Fibroblast of lung (primary cell): ENCODE data around the gene NPHP1. TPM values are rescaled to one million over a fixed set of nuclear protein-coding genes. Genes with fewer than 3 reads are reported as not detected.

Experiments used
- DNase-seq, 2 donors: peaks; one replicate each; pipeline versions ENCODE4 v3.0.0 to v3.0.0-alpha.2; 2010; ENCODE audit warnings: low read depth in 2 of 2
- H2AFZ ChIP-seq: 2 replicates; pipeline ENCODE4 v1.5.1; 2012; ENCODE audit warnings: low read length, control low read depth, inconsistent platforms
- H3K27ac ChIP-seq: 2 replicates; pipeline ENCODE4 v1.5.1; 2011; ENCODE audit warnings: low read length, control low read depth; ENCODE audit not compliant: insufficient read depth
- H3K27me3 ChIP-seq: 2 replicates; pipeline ENCODE4 v1.5.1; 2011; ENCODE audit warnings: mild to moderate bottlenecking, low read length; ENCODE audit not compliant: control insufficient read depth, insufficient read depth
- H3K36me3 ChIP-seq: 2 replicates; pipeline ENCODE4 v1.5.1; 2011; ENCODE audit warnings: low read length; ENCODE audit not compliant: control insufficient read depth, insufficient read depth
- H3K4me1 ChIP-seq: 2 replicates; pipeline ENCODE4 v1.5.1; 2011; ENCODE audit warnings: low read length; ENCODE audit not compliant: control insufficient read depth, insufficient read depth; ENCODE audit errors: extremely low read depth
- H3K4me2 ChIP-seq: 2 replicates; pipeline ENCODE4 v1.5.1; 2011; ENCODE audit warnings: low read length, control low read depth; ENCODE audit not compliant: insufficient read depth; ENCODE audit errors: extremely low read depth
- H3K4me3 ChIP-seq, 4 experiments: fragments of 200-600 bp in 1 of 4; sonication (generic) in 1 of 4; replicated peaks in 1 of 4; 2 replicates each; pipeline ENCODE4 v1.5.1; 2011 to 2016; ENCODE audit warnings: low read length in 4 of 4, low read depth in 3 of 4, mild to moderate bottlenecking in 3 of 4, control low read depth in 2 of 4, inconsistent platforms in 1 of 4, mixed read lengths in 1 of 4; ENCODE audit not compliant: insufficient read depth in 1 of 4; ENCODE audit errors: control extremely low read depth in 1 of 4
- H3K79me2 ChIP-seq: 2 replicates; pipeline ENCODE4 v1.5.1; 2012; ENCODE audit warnings: mild to moderate bottlenecking, low read length, inconsistent platforms; ENCODE audit not compliant: control insufficient read depth, insufficient read depth
- H3K9ac ChIP-seq: 2 replicates; pipeline ENCODE4 v1.5.1; 2011; ENCODE audit warnings: mild to moderate bottlenecking, low read length, control low read depth; ENCODE audit not compliant: insufficient read depth
- H3K9me3 ChIP-seq: 2 replicates; pipeline ENCODE4 v1.5.1; 2012; ENCODE audit warnings: low read depth, low read length; ENCODE audit not compliant: control insufficient read depth, insufficient read depth
- H4K20me1 ChIP-seq: 2 replicates; pipeline ENCODE4 v1.5.1; 2011; ENCODE audit warnings: low read length; ENCODE audit not compliant: control insufficient read depth, insufficient read depth; ENCODE audit errors: extremely low read depth
- CTCF ChIP-seq, 2 donors: IDR thresholded peaks in 1 of 2; conservative IDR thresholded peaks in 1 of 2; 1 replicate in 1 of 2; 2 replicates in 1 of 2; pipeline ENCODE4 v1.5.1; 2011 to 2012; ENCODE audit warnings: low read length in 2 of 2, control low read depth in 1 of 2, inconsistent platforms in 1 of 2, low read depth in 1 of 2, mild to moderate bottlenecking in 1 of 2
- EZH2 ChIP-seq: IDR thresholded peaks from 2 replicates; pipeline ENCODE4 v1.5.1; 2012; ENCODE audit warnings: low read length, control low read depth, mild to moderate bottlenecking; ENCODE audit errors: missing control alignments
- polyA plus RNA-seq, 2 donors: library from polyadenylated mRNA; depleted of rRNA in 1 of 2; stranded (reverse) in 1 of 2; unstranded in 1 of 2; fragments of >200 nt; gene quantifications; 2 replicates each; pipeline ENCODE4 v1.2.1, GENCODE V29; 2011 to 2012; ENCODE audit warnings: missing spikeins in 1 of 2
- total RNA-seq: library from RNA; depleted of rRNA; stranded (reverse); fragments of >200 nt; gene quantifications from 2 replicates; pipeline ENCODE4 v1.2.1, GENCODE V29; 2014

NPHP1 gene
- total and polyA plus RNA-seq, 2 donors (not counting 1 experiment from before 2014, with no cell fraction given) = 5.0 to 5.1 TPM

- Histone ChIP-seq H3K79me2 (no peaks in the 10 kb centered on the region), H3K36me3 (no peaks in the 10 kb centered on the region), H3K9me3 (no peaks in the 10 kb centered on the region), H3K9ac (no peak overlapping the region), H3K27me3 (no peaks in the 10 kb centered on the region), H4K20me1 (no peaks in the 10 kb centered on the region), H2AFZ (no peak overlapping the region), H3K27ac (no peak overlapping the region), H3K4me3 (no peak overlapping the region), H3K4me1 (no peaks in the 10 kb centered on the region), H3K4me2 (no peak overlapping the region)
- TF ChIP-seq EZH2 (no peak), CTCF (conservative IDR thresholded peaks at IDR 0.05 in 1 of 2, IDR thresholded peaks at IDR 0.05 in 1 of 2; ENCODE audit: low read depth in 1 of 2, low read length in 2 of 2) (no peak)
- no peak for DNase-seq
Measured at GRCh38 chr2:110180036-110180435, 24.8 kb downstream of the NPHP1 start.

GRCh38 chr2:110173523-110173922 lies 31.3 kb downstream of the NPHP1 start:
- H3K27me3 ChIP-seq = no peaks in the 10 kb centered on the region
- H3K4me2 ChIP-seq = no peak overlapping the region
- H3K27ac ChIP-seq = no peak overlapping the region
- no peaks in the 10 kb centered on the region for H4K20me1 ChIP-seq
- TF ChIP-seq EZH2 = no peak
- no peak for TF ChIP-seq CTCF (conservative IDR thresholded peaks at IDR 0.05 in 1 of 2, IDR thresholded peaks at IDR 0.05 in 1 of 2; ENCODE audit: low read depth in 1 of 2, low read length in 2 of 2)
- no peak overlapping the region for H3K9ac ChIP-seq
- H3K79me2 ChIP-seq = no peaks in the 10 kb centered on the region
- no peak overlapping the region for H2AFZ ChIP-seq
- no peak overlapping the region for H3K4me3 ChIP-seq
- no peaks in the 10 kb centered on the region for H3K36me3 ChIP-seq
- peak; percentile 66 to 69 for DNase-seq
- no peaks in the 10 kb centered on the region for H3K9me3 ChIP-seq
- no peaks in the 10 kb centered on the region for H3K4me1 ChIP-seq

DNA sequence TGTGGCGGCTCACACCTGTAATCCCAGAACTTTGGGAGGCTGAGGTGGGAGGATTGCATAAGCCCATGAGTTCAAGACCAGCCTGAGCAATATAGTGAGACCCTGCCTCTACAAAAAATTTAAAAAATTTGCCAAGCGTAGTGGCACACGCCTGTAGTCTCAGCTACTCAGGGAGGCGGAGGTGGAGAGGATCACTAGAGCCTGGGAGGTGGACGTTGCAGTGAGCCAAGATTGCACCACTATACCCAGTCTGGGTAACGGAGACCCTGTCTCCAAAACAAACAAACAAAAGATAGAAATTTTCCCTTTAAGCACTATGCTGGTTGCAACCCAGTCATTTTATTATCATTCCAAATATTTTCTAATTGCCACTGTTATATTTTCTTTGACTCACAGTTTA lies 32.3 kb downstream of the NPHP1 start:
- no peaks in the 10 kb centered on the region for H3K4me1 ChIP-seq
- no peaks in the 10 kb centered on the region for H3K9me3 ChIP-seq
- DNase-seq = no peak
- no peak overlapping the region for H3K27ac ChIP-seq
- no peak overlapping the region for H3K4me2 ChIP-seq
- TF ChIP-seq EZH2 (no peak), CTCF (conservative IDR thresholded peaks at IDR 0.05 in 1 of 2, IDR thresholded peaks at IDR 0.05 in 1 of 2; ENCODE audit: low read depth in 1 of 2, low read length in 2 of 2) (no peak)
- H2AFZ ChIP-seq = no peak overlapping the region
- H3K36me3 ChIP-seq = no peaks in the 10 kb centered on the region
- H4K20me1 ChIP-seq = no peaks in the 10 kb centered on the region
- no peaks in the 10 kb centered on the region for H3K79me2 ChIP-seq
- H3K4me3 ChIP-seq = no peak overlapping the region
- H3K27me3 ChIP-seq = no peaks in the 10 kb centered on the region
- no peak overlapping the region for H3K9ac ChIP-seq
